Psoas muscle (tissue), 8 donors: ENCODE measurements around the gene GSG1L. TPM values are rescaled to one million over a fixed set of nuclear protein-coding genes. Genes with fewer than 3 reads are reported as not detected.

Experiments
- ATAC-seq, 4 donors: fragments of 200-7000 bp; cut with Tn5 transposase; one replicate each; pipeline ENCODE4 v1.9.1; 2020; ENCODE audit warnings: moderate library complexity in 3 of 4, mild to moderate bottlenecking in 2 of 4
- DNase-seq, 2 donors: peaks; one replicate each; pipeline ENCODE4 v3.0.0-alpha.2; 2020
- H3K27ac ChIP-seq: fragments of 200-600 bp; one replicate; pipeline ENCODE4 v1.8.0; 2022
- H3K27me3 ChIP-seq, 3 donors: fragments of 200-600 bp in 1 of 3; one replicate each; pipeline versions ENCODE4 v1.6.1 to v1.8.0; 2013 to 2022; ENCODE audit warnings: low read length in 2 of 3, mild to moderate bottlenecking in 2 of 3, moderate library complexity in 1 of 3; ENCODE audit not compliant: insufficient read depth in 3 of 3
- H3K36me3 ChIP-seq, 2 donors: fragments of 200-600 bp in 1 of 2; one replicate each; pipeline versions ENCODE4 v1.6.1 to v1.8.0; 2013 to 2022; ENCODE audit warnings: low read depth in 1 of 2, mild to moderate bottlenecking in 1 of 2, moderate library complexity in 1 of 2; ENCODE audit not compliant: insufficient read depth in 1 of 2
- H3K4me1 ChIP-seq: fragments of 200-600 bp; one replicate; pipeline ENCODE4 v1.8.0; 2022
- H3K4me3 ChIP-seq: fragments of 200-600 bp; one replicate; pipeline ENCODE4 v1.8.0; 2022; ENCODE audit warnings: mild to moderate bottlenecking
- H3K9me3 ChIP-seq: fragments of 200-600 bp; one replicate; pipeline ENCODE4 v1.8.0; 2022
- CTCF ChIP-seq: fragments of 200-600 bp; IDR thresholded peaks from one replicate; pipeline ENCODE4 v1.8.0; 2022; ENCODE audit warnings: antibody characterized with exemption
- WGBS, 3 donors: extraction: QIAGEN DNeasy Blood & Tissue Kit; methylation state at CpG; one replicate each; pipeline versions ENCODE4 v1.1.6 to v1.1.7; 2013; 5-methylcytosine and 5-hydroxymethylcytosine counted together
- intact Hi-C, 2 donors: fragments of 100-400 bp; cut with DNase I; formaldehyde crosslinking; loops; one replicate each; pipeline versions ENCODE4 v1.11.0 to v1.14.2; 2022
- polyA plus RNA-seq, 3 donors: library from polyadenylated mRNA; stranded (reverse); fragments of 200-250 nt; gene quantifications; one replicate each; pipeline ENCODE4 v1.2.3, GENCODE V29; 2013
- total RNA-seq, 4 donors: library from RNA; stranded (reverse); fragmentation: NEBNext Ultra II Directional in 2 of 4; extraction: Animal tissue kit (Norgen Biotek cat#: 25700) in 2 of 4; gene quantifications; one replicate each; pipeline versions ENCODE4 v1.2.1 to v1.2.4, GENCODE V29; 2021 to 2023
- donor health status: healthy with polysubstance abuse.
- donor health status: DM: no; HTN: no; CAD: no; lungs with moderate emphysema.
- donor health status: Bipolar disorder and iron deficiency.
- donor health status: healthy.
- donor health status: DM: yes; HTN: yes; CAD: no.
- donor health status: DM: no; HTN: no; CAD: no.
- donor health status: DM: no; HTN: no; CAD: no.
- donor health status: DM: yes; HTN: yes; CAD: no.

GSG1L gene
- total and polyA plus RNA-seq, 7 donors, result 0.04 to 0.17 (median 0.08) TPM; not detected in 2

GRCh38 chr16:28089992-28090365, 26.5 kb upstream of the GSG1L start:
- Histone ChIP-seq H3K36me3 (no peaks in the 10 kb centered on the region), H3K4me1 (no peaks in the 10 kb centered on the region), H3K27ac (no peak overlapping the region), H3K9me3 (no peaks in the 10 kb centered on the region), H3K27me3 (no peaks in the 10 kb centered on the region), H3K4me3 (no peak overlapping the region)
- DNase-seq, result no peak
- TF ChIP-seq CTCF, result no peak
- whole genome bisulfite sequencing, 3 donors, result 84 to 92% (median 89%) methylated on average over 7 of the region's 7 CpGs
- intact Hi-C loops, result no loop called here
- ATAC-seq, result no peak

GRCh38 chr16:28089205-28089991, 25.9 kb upstream of the GSG1L start:
- DNase-seq (no peak), ATAC-seq (no peak)
- Histone ChIP-seq H3K36me3 (no peaks in the 10 kb centered on the region), H3K27ac (no peak overlapping the region), H3K9me3 (no peaks in the 10 kb centered on the region), H3K4me1 (no peaks in the 10 kb centered on the region), H3K4me3 (no peak overlapping the region), H3K27me3 (no peaks in the 10 kb centered on the region)
- 87 to 100% (median 96%) methylated on average over 3 of the region's 3 CpGs for WGBS, 3 donors
- intact Hi-C loops, result no loop called here
- no peak for TF ChIP-seq CTCF

- Histone ChIP-seq H3K27ac (no peak overlapping the region), H3K4me3 (no peak overlapping the region), H3K9me3 (no peaks in the 10 kb centered on the region), H3K36me3 (no peaks in the 10 kb centered on the region), H3K27me3 (no peaks in the 10 kb centered on the region), H3K4me1 (no peaks in the 10 kb centered on the region)
- 82 to 84% (median 83%) methylated on average over 7 of the region's 7 CpGs for WGBS, 3 donors
- ATAC-seq (no peak), DNase-seq (no peak)
- intact Hi-C loops, result no loop called here
- no peak for TF ChIP-seq CTCF
These were observed 24.3 kb upstream of the GSG1L start for GRCh38 chr16:28087675-28088300.

GRCh38 chr16:28087140-28087660, 23.7 kb upstream of the GSG1L start:
- H3K27ac ChIP-seq, result no peak overlapping the region
- no peak for TF ChIP-seq CTCF
- no peaks in the 10 kb centered on the region for H3K9me3 ChIP-seq
- no peak overlapping the region for H3K4me3 ChIP-seq
- H3K27me3 ChIP-seq, result no peaks in the 10 kb centered on the region
- ATAC-seq, result no peak
- 86 to 88% (median 86%) methylated on average over 5 to 8 of the region's 8 CpGs for WGBS, 3 donors
- H3K4me1 ChIP-seq, result no peaks in the 10 kb centered on the region
- no peak for DNase-seq
- intact Hi-C loops, result no loop called here
- H3K36me3 ChIP-seq, result no peaks in the 10 kb centered on the region
